Putamen (tissue), 1 donor: ENCODE data around the gene ATP6V0A1.
"Not testable (repeated sequence)": the region's sequence is repeated elsewhere in the genome, so short reads cannot be mapped to it uniquely, and the experiment has no call there.

Experiments used
- DNase-seq: peaks from one replicate; pipeline ENCODE4 v3.0.0-alpha.2; 2016; ENCODE audit warnings: low spot score

ATP6V0A1 gene

DNA sequence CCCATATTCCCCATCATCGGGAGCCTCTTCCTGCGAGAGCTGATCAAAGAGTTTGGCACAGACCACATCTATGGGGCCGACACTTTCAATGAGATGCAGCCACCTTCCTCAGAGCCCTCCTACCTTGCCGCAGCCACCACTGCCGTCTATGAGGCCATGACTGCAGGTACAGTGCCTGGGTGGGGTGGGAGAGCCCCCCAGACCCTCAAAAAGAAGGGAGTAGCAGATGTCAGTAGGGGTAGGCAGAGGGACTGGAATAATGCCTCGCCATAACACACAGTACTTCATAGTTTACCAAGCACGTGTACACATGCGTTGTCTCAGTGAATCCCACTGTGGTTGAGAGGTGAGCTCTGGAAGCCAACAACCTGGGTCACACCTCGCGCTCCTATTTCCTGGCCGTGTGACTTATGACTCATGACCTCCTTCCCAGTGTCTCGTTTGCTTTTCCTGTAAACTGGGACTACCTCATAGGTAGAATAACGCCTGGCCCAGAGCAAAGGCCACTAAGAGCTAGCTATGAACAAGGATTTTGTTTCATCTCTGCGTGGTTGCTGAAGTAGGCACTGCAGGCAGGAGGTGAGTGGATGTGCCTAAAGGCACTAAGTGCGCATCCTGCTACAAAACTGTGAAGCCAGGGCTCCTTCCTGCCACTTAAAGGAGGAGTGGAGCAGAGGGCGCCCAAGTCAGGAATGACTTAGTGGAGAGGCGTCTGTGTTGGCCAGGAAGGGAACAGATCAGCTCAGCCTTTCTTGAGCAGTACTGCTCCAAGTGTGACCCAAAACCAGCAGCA lies 82.6 kb downstream of the ATP6V0A1 start:
- DNase-seq = no peak

DNA sequence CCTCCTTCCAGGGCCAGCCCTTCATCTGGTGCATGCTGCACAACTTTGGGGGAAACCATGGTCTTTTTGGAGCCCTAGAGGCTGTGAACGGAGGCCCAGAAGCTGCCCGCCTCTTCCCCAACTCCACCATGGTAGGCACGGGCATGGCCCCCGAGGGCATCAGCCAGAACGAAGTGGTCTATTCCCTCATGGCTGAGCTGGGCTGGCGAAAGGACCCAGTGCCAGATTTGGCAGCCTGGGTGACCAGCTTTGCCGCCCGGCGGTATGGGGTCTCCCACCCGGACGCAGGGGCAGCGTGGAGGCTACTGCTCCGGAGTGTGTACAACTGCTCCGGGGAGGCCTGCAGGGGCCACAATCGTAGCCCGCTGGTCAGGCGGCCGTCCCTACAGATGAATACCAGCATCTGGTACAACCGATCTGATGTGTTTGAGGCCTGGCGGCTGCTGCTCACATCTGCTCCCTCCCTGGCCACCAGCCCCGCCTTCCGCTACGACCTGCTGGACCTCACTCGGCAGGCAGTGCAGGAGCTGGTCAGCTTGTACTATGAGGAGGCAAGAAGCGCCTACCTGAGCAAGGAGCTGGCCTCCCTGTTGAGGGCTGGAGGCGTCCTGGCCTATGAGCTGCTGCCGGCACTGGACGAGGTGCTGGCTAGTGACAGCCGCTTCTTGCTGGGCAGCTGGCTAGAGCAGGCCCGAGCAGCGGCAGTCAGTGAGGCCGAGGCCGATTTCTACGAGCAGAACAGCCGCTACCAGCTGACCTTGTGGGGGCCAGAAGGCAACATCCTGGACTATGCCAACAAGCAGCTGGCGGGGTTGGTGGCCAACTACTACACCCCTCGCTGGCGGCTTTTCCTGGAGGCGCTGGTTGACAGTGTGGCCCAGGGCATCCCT lies 84.8 kb downstream of the ATP6V0A1 start:
- DNase-seq = no peak

DNA sequence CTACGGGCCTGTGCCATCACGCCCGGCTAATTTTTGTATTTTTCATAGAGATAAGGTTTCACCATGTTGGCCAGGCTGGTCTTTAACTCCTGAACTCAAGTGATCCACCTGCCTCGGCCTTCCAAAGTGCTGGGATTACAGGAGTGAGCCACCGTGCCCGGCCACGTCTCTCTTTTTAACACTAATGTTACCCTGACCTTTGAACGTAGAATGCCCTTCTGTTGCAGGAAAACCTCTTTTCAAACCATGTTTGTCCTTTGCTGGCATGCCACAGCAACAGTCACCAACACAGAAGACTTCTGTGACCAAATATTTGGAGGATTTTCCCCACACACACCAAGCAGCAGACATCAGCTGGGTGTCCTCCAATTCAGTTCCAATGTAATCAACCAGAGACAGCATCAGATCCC lies 86.2 kb downstream of the ATP6V0A1 start:
- no peak for DNase-seq

DNA sequence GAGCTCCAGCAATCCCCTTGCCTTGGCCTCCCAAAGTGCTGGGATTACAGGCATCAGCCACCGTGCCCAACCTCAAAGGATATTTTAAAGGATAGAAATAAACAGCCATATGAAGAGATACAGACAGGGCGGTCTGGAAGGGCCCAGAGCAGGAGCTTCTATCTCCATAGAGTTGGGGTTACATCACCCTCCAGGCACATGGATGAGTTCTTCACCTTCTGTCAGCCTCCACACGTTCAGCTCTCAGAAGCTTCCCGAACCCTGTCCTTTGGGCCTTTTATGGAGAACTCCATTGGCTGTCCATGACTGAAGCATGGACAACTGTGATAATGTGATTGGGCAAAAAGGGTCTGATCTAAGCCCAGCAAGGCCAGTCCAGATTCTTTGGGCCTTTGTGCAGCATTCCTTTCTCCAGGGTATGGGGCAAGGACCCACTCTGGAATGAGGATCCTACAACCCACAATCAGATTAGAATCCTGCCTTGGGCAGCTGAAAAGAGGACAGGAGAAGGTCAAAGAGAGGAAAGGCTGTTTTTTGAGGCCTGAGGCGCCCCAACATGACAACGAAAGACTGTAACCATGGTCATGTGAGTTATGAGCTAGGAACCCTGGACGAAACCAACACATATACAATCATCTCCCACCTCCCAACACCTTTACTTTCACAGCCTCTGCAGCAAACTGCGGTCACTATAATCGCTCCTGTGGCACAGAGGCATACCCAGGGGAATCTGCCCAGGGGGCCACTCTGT lies 87.3 kb downstream of the ATP6V0A1 start:
- DNase-seq = not testable (repeated sequence)

DNA sequence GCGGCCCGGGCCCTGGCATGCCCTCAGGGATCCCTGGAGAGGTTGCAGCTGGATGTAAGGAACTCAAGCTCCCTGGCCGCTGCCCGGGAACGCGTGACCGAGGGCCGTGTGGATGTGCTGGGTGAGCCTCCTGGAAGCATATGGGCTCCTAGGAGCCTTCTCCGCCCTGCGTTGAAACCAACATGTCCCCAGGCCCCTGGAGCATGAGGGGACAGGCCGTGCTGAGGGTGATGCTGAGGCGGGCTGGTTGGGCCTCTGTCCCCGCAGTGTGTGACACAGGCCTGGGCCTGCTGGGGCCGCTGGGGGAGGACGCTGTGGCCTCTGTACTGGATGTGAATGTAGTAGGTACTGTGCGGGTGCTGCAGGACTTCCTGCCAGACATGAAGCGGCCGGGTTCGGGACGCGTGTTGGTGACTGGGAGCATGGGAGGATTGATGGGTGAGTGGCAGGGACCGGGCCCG lies 88.4 kb downstream of the ATP6V0A1 start:
- DNase-seq = no peak

DNA sequence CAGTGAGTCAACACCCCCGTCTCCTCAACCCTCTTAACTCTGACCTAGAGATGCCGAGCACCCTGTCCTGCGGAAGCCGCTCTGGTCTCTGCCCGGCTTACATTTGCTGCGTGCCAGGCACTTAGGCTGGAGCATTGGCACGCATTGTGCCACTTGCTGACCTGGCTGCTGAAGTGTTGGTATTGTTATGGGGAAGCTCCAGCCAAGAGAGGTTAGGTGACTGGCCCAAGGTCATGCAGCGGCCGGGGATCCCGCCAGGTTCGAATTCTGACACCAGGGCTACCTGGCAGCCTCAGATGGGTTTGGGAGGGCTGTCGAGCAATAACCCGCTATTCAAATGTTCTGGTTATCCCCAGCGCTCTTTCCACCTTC lies 89.0 kb downstream of the ATP6V0A1 start:
- no peak for DNase-seq

DNA sequence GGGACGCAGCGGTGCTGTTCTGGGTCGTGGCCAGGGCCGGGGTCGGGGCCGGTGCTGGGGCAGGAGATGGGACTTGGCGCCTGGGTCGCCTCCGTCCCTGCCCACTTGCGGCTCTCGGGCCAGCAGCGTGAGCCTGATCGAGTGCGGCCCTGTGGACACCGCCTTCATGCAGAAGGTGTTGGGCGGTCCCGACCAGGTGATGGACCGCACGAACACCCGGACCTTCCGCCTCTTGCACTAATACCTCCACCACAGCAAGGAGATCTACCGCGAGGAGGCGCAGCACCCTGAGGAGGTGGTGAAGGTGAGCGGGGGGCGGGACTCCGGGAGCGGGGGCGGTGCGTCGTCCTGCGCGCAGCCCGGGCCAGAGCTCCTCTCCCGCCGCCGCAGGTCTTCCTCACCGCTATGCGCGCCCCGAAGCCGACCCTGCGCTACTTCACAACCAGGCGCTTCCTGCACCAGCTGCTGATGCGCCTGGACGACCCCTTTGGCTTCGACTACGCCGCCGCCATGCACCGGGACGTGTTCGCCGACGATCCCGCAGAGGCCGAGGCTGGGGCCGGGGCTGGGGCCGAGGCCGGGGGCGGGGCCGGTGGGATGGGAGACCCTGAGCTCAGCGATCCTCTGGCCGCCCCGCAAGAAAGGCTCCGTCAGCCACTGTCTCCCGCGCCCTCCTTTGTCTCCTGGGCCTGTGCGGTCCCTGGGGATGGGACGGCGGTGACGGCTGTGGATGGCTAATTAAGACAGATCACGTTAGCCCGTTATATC lies 89.6 kb downstream of the ATP6V0A1 start:
- DNase-seq = no peak

DNA sequence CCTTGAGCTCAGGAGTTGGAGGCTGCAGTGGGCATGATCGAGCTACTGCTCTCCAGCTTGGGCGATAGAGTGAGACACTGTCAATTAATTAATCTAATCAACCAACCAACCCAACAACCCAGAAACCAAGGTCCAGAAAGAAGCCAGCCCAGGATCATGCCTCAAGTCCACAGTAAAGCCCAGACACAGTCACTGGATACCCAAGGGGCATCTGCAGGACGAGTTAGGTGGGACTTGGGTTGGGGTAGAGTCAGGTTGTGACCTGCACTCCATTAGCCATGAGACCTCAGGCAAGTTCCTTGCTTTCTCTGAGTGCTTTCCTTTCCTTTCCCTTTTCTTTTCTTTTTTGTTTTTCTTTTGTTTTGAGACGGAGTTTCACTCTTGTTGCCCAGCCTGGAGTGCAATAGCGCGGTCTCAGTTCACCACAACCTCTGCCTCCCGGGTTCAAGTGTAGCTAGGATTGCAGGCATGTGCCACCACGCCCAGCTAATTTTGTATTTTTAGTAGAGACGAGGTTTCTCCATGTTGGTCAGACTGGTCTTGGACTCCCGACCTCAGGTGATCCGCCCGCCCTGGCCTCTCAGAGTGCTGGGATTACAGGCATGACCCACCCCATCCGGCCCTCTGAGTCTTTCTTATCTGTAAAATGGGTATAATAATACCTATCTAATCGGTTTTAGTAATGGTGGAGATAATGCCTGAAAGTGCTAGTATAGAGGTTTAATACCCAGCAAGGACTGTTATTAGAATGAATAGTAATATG lies 90.5 kb downstream of the ATP6V0A1 start:
- DNase-seq = no peak

DNA sequence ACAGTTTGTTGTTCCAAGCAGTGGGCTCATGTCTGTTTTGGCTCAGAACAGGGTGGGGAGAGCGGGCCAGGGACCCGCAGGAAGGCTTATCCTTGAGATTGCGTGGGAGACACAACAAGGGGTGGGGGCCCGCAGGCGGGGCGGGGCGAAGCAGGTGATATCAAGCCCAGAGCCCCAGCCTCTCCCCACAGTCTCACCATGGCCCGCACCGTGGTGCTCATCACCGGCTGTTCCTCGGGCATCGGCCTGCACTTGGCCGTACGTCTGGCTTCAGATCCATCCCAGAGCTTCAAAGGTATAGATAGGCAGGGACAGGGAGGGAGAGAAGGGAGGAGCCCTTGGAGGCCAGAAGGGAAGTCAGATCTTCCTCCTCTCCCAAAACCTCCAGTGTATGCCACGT lies 94.1 kb downstream of the ATP6V0A1 start, which contains the start of gene HSD17B1:
Gene HSD17B1, plus strand, starts transcription at position 188 of the 400 bp plus-strand sequence. Its CDS starts 11 bp downstream, at position 199.
- DNase-seq = not testable (repeated sequence)

DNA sequence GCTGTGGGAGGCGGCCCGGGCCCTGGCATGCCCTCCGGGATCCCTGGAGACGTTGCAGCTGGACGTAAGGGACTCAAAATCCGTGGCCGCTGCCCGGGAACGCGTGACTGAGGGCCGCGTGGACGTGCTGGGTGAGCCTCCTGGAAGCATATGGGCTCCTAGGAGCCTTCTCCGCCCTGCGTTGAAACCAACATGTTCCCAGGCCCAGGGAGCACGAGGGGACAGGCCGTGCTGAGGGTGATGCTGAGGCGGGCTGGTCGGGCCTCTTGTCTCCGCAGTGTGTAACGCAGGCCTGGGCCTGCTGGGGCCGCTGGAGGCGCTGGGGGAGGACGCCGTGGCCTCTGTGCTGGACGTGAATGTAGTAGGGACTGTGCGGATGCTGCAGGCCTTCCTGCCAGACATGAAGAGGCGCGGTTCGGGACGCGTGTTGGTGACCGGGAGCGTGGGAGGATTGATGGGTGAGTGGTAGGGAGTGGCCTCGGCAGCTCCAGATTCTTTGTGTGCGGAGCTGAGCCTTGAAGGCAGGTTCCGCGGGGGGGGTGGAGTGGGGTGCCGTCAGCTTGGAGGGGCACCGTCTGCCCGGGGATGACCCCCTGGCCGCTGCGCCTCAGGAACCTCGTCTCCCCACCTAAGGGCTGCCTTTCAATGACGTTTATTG lies 94.6 kb downstream of the ATP6V0A1 start:
- DNase-seq = no peak

DNA sequence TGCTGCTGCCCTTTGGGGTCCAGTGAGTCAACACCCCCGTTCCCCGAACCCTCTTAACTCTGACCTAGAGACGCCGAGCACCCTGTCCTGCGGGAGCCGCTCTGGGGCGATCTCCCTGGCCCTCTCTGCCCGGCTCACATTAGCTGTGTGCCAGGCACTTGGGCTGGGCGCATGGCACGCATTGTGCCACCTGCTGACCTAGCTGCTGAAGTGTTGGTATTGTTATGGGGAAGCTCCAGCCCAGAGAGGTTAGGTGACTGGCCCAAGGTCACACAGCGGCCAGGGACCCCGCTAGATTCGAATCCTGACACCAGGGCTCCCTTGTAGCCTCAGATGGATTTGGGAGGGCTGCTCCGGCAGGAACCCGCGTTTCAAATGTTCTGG lies 95.2 kb downstream of the ATP6V0A1 start:
- no peak for DNase-seq

DNA sequence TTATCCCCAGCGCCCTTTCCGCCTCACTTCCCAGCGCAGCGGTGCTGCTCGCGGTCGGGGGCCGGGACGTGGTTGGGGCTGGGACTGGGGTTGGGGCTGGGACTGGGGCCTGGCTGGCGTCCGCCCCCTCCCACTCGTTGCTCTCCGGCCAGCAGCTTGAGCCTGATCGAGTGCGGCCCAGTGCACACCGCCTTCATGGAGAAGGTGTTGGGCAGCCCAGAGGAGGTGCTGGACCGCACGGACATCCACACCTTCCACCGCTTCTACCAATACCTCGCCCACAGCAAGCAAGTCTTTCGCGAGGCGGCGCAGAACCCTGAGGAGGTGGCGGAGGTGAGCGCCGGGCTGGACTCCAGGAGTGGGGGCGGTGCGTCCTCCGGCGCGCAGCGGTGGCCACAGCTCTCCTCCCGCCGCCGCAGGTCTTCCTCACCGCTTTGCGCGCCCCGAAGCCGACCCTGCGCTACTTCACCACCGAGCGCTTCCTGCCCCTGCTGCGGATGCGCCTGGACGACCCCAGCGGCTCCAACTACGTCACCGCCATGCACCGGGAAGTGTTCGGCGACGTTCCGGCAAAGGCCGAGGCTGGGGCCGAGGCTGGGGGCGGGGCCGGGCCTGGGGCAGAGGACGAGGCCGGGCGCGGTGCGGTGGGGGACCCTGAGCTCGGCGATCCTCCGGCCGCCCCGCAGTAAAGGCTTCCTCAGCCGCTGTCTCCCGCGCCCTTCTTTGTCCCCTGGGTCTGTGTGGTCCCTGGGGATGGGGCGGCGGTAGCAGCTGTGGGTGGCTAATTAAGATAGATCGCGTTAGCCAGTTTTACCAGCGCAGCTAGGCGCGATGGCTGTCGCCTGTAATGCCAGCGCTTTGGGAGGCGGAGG lies 95.8 kb downstream of the ATP6V0A1 start:
- peak; percentile 78 for DNase-seq

DNA sequence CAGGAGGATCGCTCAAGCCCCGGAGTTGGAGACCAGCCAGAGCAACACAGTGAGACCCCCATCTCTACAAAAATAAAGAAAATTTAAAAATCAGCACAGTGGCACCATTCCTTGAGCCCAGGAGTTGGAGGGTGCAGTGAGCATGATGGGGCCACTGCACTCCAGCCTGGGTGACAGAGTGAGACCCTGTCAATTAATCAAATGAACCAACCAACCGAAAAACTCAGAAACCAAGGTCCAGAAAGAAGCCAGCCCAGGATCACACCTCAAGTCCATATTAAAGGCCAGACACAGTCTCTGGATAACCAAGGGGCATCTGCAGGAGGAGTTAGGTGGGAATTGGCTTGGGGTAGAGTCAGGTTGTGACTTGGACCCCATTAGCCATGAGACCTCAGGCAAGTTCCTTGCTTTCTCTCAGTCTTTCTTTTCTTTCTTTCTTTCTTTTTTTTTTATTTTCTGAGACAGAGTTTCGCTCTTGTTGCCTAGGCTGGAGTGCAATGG lies 96.5 kb downstream of the ATP6V0A1 start:
- no peak for DNase-seq

DNA sequence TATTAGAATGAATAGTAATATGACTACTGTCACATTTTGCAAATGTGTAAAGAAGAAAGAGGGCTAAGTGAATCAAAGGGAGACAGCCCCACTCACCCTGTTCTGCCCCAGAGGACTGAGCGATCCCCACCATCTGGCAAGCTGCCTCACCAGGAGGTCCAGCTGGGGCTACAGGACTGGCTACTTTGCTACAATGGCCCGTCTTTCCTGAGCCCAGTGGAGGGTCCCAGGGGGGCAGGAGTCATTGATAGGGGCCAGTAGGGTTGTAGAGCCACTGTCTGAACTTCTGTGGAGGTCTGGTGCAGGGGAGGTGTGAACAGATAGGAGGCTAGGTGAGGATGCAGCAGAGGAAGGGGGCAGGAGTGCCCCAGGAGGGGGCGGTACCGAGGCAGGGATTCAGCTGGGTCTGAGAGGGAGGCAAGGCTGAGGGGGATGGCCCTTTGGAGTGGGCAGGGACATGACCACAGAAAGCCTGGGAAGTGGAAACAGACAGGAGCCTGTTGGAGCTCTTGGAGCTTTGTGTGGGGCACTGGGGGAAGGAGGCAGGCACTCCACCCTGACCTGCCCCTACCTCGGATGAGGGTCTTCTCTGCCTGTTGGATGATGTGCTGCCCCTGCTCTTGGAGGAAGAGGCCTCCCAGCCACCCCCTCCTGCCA lies 97.4 kb downstream of the ATP6V0A1 start:
- not testable (repeated sequence) for DNase-seq

DNA sequence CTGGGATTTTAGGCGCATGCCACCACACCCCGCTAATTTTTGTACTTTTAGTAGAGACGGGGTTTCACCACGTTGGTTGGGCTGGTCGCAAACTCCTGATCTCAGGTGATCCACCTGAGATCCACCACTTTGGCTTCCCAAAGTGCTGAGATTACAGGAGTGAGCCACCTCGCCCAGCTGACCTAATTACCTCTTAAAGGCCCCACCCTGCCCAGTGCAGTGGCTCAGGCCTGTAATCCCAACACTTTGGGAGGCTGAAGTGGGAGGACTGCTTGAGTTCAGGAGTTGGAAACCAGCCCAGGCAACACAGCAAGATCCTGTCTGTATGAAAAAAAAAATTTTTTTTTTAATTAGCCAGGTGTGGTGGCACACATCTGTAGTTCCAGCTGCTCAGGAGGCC lies 100.4 kb downstream of the ATP6V0A1 start:
- no peak for DNase-seq

DNA sequence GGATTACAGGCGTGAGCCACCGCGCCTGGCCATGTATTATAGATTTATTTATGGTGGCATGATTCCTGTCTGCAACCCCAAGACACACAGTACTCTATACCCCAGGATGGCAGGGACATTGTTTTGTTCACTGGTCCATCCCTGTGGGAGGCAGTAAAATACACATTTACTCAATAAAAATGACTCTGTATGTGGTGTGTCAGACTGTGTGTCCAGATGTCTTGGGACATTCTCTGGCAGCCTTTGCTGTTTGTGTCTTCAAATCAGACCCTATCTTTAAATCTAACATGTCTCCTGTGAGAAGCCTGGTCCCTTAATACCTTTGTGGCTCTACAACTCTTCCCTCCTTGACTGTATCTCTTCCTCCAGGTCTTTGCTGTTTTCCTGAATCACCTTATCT lies 101.6 kb downstream of the ATP6V0A1 start:
- DNase-seq = no peak

DNA sequence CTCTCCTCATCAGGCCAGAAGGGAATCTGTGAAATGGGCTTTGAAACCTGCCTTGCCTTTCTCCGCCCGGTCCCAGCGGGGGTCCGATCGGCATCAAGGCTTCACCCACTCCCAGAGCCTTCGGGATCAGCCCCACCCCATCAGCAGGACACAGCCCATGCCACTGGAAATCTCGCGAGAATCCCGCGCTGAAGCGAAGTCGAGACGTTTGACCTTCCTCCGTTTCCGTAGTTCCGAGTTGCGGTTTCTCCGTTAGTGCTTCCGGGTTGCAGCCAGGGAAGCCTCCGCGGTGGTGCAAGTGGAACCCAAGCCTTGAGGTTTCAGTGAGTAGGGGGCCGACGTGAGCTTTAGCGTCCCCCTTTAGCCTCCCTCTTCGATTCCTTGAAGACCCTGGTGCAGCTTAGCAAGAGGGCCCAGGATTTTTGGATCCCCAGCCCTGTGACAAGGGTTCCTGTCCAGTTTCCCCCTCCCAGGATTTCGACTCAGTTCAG lies 103.3 kb downstream of the ATP6V0A1 start, which contains the start of gene COASY:
Gene COASY, plus strand, starts transcription at position 252 of the 491 bp plus-strand sequence. CDS start 475 bp downstream, outside the sequence.
- DNase-seq = peak; percentile 95
